ENCODE measurements around the gene ENO2.
A peak's percentile ranks its signal among the peaks of the same experiment; 100 is the strongest.

The ENO2 gene

GRCh38 chr12:6915789-6916285, 1.5 kb downstream of the ENO2 start:
- DNase-seq = no peak

GRCh38 chr12:6916426-6917200, 2.2 kb downstream of the ENO2 start:
- DNase-seq = no peak

- DNase-seq = no peak
These were observed 3.3 kb downstream of the ENO2 start for GRCh38 chr12:6917491-6918231.

GRCh38 chr12:6919588-6919987, 5.2 kb downstream of the ENO2 start:
- DNase-seq = no peak

GRCh38 chr12:6921539-6921938, 7.2 kb downstream of the ENO2 start:
- DNase-seq = no peak

- no peak for DNase-seq
These were observed 7.9 kb downstream of the ENO2 start for GRCh38 chr12:6921996-6922946.

GRCh38 chr12:6923003-6923732, 8.8 kb downstream of the ENO2 start:
- no peak for DNase-seq

GRCh38 chr12:6923851-6924250, 9.5 kb downstream of the ENO2 start:
- DNase-seq = no peak

GRCh38 chr12:6925239-6925539, 10.8 kb downstream of the ENO2 start:
- peak; percentile 66 for DNase-seq

- peak; percentile 78 for DNase-seq
These were observed 11.3 kb downstream of the ENO2 start for GRCh38 chr12:6925540-6926279.

- DNase-seq = no peak
These were observed 13.1 kb downstream of the ENO2 start, which contains the start of gene ATN1 for GRCh38 chr12:6927379-6928021. ATN1 (plus strand) TSS chr12:6927959; CDS start chr12:6934002, 6,043 bp downstream.

- DNase-seq = no peak
These were observed 13.8 kb downstream of the ENO2 start for GRCh38 chr12:6928022-6928702.

GRCh38 chr12:6928703-6929407, 14.5 kb downstream of the ENO2 start:
- DNase-seq = no peak

GRCh38 chr12:6929466-6930452, 15.4 kb downstream of the ENO2 start:
- DNase-seq = no peak

- no peak for DNase-seq
These were observed 18.4 kb downstream of the ENO2 start for GRCh38 chr12:6932766-6933165.

GRCh38 chr12:6934110-6934509, 19.7 kb downstream of the ENO2 start:
- DNase-seq = no peak

- no peak for DNase-seq
These were observed 21.2 kb downstream of the ENO2 start for GRCh38 chr12:6935371-6936193.

GRCh38 chr12:6936194-6936635, 21.8 kb downstream of the ENO2 start:
- no peak for DNase-seq

Data from NCI-H446 treated with DMSO at 0.1 percent for 48 hours (cell line).